ENCODE results near the gene HTATIP2.

DNA sequence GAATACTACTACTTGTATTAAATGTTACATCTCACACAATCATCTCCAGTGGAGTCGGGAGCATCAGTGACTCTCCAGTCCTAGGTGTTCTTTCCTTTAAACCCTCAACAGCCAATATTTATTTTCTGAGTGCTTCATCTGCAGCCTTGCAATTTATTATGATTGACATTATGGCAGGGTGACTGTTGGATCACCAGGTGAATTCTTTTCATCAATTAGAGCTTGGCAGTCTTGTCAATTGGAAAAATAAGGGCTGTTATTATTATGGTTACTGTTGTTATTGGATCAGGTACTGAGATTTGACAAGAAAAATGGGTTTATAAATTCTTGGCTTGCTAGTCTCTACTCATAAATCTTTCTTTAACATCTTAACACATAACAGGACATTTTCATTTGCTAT is 27.5 kb upstream of the HTATIP2 start:
- TF ChIP-seq, protein P1, sequence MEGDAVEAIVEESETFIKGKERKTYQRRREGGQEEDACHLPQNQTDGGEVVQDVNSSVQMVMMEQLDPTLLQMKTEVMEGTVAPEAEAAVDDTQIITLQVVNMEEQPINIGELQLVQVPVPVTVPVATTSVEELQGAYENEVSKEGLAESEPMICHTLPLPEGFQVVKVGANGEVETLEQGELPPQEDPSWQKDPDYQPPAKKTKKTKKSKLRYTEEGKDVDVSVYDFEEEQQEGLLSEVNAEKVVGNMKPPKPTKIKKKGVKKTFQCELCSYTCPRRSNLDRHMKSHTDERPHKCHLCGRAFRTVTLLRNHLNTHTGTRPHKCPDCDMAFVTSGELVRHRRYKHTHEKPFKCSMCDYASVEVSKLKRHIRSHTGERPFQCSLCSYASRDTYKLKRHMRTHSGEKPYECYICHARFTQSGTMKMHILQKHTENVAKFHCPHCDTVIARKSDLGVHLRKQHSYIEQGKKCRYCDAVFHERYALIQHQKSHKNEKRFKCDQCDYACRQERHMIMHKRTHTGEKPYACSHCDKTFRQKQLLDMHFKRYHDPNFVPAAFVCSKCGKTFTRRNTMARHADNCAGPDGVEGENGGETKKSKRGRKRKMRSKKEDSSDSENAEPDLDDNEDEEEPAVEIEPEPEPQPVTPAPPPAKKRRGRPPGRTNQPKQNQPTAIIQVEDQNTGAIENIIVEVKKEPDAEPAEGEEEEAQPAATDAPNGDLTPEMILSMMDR (IDR thresholded peaks at IDR 0.05; ENCODE audit: low read depth, low read length, poor library complexity, severe bottlenecking), result no peak
- TF ChIP-seq EZH2phosphoT487 (IDR thresholded peaks at IDR 0.05; ENCODE audit: borderline replicate concordance, low read length), result no peak
